D721Med (cell line): Measurements from ENCODE around the gene WWTR1.

Experiments
- DNase-seq: peaks from one replicate; pipeline ENCODE4 v3.0.0; 2011; ENCODE audit warnings: low spot score; ENCODE audit not compliant: insufficient read length
- FAIRE-seq: peaks from 2 replicates; lab custom pipeline; 2011; peaks lifted over from hg19 to GRCh38; lab: Jason Lieb, UNC
- CTCF ChIP-seq: IDR thresholded peaks from 2 replicates; pipeline ENCODE4 v1.5.1; 2012; ENCODE audit warnings: mild to moderate bottlenecking, control low read depth; ENCODE audit not compliant: insufficient read depth; ENCODE audit errors: missing control alignments

The WWTR1 gene

GRCh38 chr3:149667576-149667975 lies 9.8 kb upstream of the WWTR1 start:
- TF ChIP-seq CTCF, result no peak
- DNase-seq, result no peak
- FAIRE-seq, result no peak

- FAIRE-seq (no peak), DNase-seq (no peak)
- TF ChIP-seq CTCF, result no peak
These were observed 6.1 kb upstream of the WWTR1 start for GRCh38 chr3:149663966-149664365.

DNA sequence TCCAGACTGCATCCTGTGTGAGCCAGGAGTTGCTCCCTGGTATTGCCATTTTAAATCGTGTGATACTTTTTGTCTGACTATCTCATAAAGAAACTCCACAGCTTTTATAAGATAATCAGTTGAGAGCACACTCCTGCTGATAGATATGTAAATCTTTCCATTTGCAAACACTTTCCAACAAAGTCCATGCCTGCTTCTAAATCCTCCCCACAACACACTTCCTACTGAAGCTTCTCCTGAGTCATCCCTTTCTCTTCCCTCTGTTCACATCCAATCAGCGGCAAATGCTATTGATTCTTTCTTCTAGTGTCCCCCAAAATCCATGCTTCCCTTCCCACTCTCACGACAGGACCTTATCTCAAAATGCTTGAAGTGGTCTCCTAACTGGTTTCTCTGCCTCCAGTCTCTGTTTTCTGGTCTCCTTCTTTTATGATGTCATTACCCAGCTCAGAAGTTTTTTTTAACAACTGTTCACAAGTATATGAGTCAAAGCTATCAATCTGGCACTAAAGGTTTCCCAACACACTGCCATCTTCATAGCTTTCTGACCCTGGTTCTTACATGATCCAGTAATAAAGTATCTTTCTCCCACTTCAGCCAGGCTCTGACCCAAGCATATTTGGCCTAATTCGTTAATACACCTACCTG lies 4.5 kb upstream of the WWTR1 start:
- no peak for DNase-seq
- FAIRE-seq, result no peak
- no peak for TF ChIP-seq CTCF

DNA sequence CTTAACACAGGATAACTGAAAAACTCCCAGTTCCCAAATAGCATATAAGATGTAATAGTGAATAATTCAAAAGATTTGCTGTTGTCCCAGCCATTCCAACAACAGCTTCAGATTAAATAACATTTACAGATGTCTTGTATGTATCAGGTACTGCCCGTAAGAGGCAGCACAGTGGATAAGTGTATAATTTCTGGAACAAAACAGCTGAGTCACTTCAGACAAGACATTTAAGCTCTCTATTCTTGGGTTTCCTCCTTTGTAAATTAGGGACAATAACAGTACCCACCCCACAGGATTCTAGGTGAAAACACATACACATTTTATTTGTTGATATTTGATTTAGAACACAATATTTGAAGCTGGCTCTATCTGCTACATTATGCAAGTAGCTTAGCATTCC lies 2.6 kb upstream of the WWTR1 start:
- TF ChIP-seq CTCF, result no peak
- no peak for FAIRE-seq

GRCh38 chr3:149658744-149659497 lies 1.1 kb upstream of the WWTR1 start:
- FAIRE-seq (no peak), DNase-seq (no peak)
- no peak for TF ChIP-seq CTCF

More for the DNA sequence above, 2.6 kb upstream of the WWTR1 start:
- DNase-seq, result no peak

DNA sequence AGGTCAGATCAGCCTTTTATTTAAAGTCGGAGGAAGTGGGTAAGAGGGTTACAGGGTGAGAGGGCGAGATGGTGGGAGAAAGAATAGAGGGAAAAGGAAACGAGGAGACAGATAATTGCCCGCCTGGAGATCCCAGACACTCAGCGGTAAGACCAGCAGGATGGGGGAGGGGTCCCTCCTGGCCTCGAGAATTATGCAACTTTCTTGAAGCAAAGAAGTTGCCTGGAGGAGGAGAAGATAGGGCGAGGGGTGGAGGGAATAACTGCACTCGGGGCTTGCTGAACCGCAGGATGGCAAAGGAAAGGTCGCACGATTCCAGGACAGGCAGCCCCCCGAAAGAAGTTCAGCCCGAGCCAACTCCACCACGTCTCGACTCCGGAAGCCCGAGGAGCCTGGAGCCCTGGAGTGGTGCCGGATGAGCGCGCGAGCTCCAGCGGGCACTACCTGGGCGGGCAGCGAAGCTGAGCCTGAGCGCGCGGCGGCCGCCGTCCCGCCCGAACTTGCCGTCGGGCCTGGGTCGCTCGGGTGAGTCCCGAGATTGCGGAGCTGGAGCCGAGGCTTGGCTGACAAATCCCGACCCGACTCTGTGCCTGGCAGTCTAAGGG lies 402 bp downstream of the WWTR1 start:
- no peak for FAIRE-seq
- DNase-seq, result peak; percentile 50

More for the DNA sequence above, 402 bp downstream of the WWTR1 start:
- TF ChIP-seq CTCF, result no peak
